Activated naive CD8-positive, alpha-beta T cell (primary cell): Measurements from ENCODE around the gene EFNB2.

Source experiments
- H3K27ac Mint-ChIP-seq: one replicate; pipeline ENCODE4 v1.8.0; 2021; ENCODE audit warnings: mixed read lengths
- H3K27me3 Mint-ChIP-seq: one replicate; pipeline ENCODE4 v1.8.0; 2021; ENCODE audit warnings: mixed read lengths
- H3K36me3 Mint-ChIP-seq: one replicate; pipeline ENCODE4 v1.8.0; 2021; ENCODE audit warnings: mixed read lengths
- H3K4me1 Mint-ChIP-seq: one replicate; pipeline ENCODE4 v1.8.0; 2021; ENCODE audit warnings: low read depth, mixed read lengths
- H3K4me3 Mint-ChIP-seq: one replicate; pipeline ENCODE4 v1.8.0; 2021; ENCODE audit warnings: mild to moderate bottlenecking, mixed read lengths
- H3K9me3 Mint-ChIP-seq: one replicate; pipeline ENCODE4 v1.8.0; 2021; ENCODE audit warnings: low read depth, mixed read lengths

The EFNB2 gene

DNA sequence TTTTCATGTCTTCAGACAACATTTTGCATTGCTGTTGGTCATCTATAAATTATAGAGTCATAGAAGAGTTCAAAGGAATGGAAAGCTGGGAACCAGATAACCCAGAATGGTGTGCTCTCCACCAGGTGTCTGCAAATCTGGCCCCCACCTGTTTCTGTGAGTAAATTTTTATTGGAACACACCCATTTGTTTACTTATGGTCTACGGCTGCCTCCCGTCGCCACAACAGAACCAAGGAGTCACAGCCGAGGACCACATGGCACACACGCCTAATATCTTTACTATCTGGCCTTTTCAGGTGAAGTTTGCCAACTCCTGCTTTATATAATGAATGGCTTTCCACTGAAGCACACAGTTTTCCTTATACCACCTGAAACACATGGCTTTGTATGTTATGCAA, 58.2 kb downstream of the EFNB2 start:
- Mint-ChIP-seq H3K4me3 (no peak overlapping the region), H3K9me3 (peaks cover 1% of the 10 kb centered on the region), H3K27me3 (peaks cover 8% of the 10 kb centered on the region), H3K4me1 (no peaks in the 10 kb centered on the region), H3K27ac (no peak overlapping the region), H3K36me3 (no peaks in the 10 kb centered on the region)

DNA sequence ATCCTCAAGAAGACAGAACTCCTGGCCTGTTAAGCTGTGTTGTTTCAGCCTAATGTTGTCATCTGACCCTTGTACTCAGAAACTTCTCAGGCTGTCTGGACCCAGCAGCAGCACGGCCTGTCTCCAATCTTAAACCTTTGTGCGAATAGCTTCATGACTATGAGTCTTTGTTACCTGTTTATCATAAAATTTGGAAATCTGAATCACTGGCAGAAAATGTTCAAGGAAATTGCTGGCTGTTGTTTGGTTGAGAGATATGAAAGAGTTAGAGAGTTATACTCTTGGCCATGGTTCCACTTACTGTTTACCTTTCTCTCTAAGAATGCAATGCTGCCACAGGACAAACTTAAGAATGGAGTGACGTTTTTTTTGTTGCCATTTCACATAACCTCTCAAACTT, 59.6 kb downstream of the EFNB2 start:
- Mint-ChIP-seq H3K27me3 (peaks cover 12% of the 10 kb centered on the region), H3K27ac (no peak overlapping the region), H3K4me1 (no peaks in the 10 kb centered on the region), H3K9me3 (no peaks in the 10 kb centered on the region), H3K36me3 (no peaks in the 10 kb centered on the region), H3K4me3 (no peak overlapping the region)

DNA sequence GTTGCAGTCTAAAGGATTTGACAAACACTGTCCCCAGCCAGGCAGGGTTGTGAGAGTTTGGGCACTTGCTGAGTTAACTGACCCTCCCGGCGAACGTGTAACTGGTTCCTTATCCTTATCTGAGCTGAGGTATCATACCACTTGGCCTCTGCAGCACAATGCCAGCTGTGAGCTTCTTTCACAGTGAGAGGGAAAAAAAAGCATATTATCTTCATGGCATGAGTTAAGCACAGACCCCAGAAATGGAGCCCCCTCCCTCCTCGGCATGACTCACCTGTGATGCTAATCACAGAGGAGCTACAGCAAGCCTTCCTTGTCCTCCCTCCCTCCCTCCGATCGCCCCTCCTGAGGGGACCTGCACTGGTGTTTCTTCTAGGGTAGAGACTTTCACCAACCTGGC, 60.5 kb downstream of the EFNB2 start:
- H3K27ac Mint-ChIP-seq, result no peak overlapping the region
- peaks cover 10% of the 10 kb centered on the region for H3K27me3 Mint-ChIP-seq
- no peaks in the 10 kb centered on the region for H3K9me3 Mint-ChIP-seq
- no peak overlapping the region for H3K4me3 Mint-ChIP-seq
- H3K36me3 Mint-ChIP-seq, result no peaks in the 10 kb centered on the region
- no peaks in the 10 kb centered on the region for H3K4me1 Mint-ChIP-seq

DNA sequence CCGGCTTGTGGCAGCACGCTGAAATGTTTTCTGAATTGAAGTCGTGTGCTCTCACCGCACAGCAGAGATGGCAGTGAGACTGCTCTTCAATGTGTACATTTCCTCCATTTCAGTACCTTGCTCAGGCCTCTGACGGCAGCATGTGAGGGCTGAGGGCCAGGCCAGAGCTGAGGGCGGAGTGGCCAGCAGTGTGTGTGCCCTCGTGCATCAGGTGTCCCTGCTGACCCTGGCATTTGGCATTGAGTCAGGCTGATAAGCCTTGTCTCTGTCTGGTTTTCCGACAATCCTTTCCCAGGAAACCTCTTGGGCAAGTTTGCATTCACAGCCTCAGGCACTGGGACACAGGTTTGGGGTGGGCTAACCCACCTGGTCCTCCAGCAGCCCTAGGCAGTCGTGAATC, 62.3 kb downstream of the EFNB2 start:
- no peaks in the 10 kb centered on the region for H3K36me3 Mint-ChIP-seq
- H3K27me3 Mint-ChIP-seq, result peaks cover 8% of the 10 kb centered on the region
- no peaks in the 10 kb centered on the region for H3K9me3 Mint-ChIP-seq
- no peaks in the 10 kb centered on the region for H3K4me1 Mint-ChIP-seq
- H3K27ac Mint-ChIP-seq, result no peak overlapping the region
- H3K4me3 Mint-ChIP-seq, result no peak overlapping the region

DNA sequence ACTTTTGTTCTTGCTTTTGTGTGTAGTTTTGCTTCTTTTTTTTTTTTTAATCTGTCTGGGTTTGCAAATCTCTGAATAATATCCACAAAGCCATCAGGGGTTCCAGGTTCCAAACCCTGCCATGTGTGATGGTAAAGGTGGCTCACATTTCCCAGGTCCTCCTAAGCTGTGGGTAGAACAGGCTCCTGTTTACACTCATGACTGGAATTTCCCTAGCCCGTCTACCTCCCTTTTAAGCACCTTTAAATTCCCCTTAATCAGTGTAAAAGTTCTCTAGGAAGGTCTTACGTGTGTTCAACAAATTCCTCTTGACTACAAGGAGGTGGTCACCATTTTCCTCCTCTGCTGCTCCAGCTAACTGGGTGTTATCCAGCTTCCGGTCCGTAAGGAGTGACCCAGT, 62.8 kb downstream of the EFNB2 start:
- no peak overlapping the region for H3K27ac Mint-ChIP-seq
- H3K36me3 Mint-ChIP-seq, result no peaks in the 10 kb centered on the region
- H3K9me3 Mint-ChIP-seq, result no peaks in the 10 kb centered on the region
- peaks cover 8% of the 10 kb centered on the region for H3K27me3 Mint-ChIP-seq
- no peak overlapping the region for H3K4me3 Mint-ChIP-seq
- H3K4me1 Mint-ChIP-seq, result no peaks in the 10 kb centered on the region

DNA sequence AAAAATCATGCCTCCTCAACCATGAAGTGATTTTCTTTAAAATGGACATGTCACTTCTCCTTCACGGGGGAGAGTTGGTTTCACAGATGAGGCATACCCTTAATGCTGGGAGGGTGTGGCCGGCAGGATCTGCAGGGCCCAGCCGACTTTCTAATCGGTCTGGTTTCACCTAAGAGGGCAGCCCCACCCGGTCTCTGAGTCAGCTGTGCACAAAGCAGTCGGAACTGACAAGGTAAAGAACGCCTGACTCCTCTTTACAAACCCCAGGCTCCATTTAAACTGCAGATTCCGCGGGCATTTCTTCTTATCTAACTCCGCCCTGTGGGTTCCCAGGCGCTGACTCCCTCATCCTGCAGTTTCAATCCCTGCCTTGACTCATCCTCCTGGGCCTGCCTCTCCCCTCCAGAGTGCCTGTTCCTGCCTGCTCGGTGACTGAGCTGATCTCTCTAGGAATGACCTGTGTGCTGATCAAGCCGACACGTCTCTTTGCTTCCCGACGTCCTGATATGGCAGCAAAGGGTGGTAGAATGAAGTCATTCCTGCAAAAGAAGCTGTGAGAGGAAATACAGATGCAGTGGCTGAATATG, 63.4 kb downstream of the EFNB2 start:
- Mint-ChIP-seq H3K27ac (no peak overlapping the region), H3K27me3 (peaks cover 7% of the 10 kb centered on the region), H3K4me3 (no peak overlapping the region), H3K9me3 (no peaks in the 10 kb centered on the region), H3K36me3 (no peaks in the 10 kb centered on the region), H3K4me1 (no peaks in the 10 kb centered on the region)

DNA sequence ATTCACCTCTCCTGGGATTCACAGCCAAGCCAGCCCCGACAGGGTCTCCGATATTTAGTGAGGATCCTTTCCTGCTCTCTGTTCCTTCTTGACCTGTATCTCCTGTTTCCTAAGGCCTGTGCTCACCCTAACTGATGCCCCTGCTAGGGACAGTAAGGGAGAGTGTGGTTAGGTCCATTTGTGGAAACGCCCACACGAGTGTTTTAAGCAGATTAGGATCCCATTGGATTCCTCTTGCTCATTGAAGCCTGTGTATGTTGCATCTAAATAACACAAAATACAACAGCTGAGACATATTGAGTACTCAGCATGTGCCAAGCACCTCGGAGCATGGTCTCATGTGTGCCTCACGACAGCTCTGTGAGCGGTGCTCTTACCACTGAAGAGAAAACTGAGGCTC, 64.9 kb downstream of the EFNB2 start:
- Mint-ChIP-seq H3K36me3 (no peaks in the 10 kb centered on the region), H3K9me3 (no peaks in the 10 kb centered on the region), H3K27me3 (peaks cover 9% of the 10 kb centered on the region), H3K27ac (no peak overlapping the region), H3K4me1 (no peaks in the 10 kb centered on the region), H3K4me3 (no peak overlapping the region)

DNA sequence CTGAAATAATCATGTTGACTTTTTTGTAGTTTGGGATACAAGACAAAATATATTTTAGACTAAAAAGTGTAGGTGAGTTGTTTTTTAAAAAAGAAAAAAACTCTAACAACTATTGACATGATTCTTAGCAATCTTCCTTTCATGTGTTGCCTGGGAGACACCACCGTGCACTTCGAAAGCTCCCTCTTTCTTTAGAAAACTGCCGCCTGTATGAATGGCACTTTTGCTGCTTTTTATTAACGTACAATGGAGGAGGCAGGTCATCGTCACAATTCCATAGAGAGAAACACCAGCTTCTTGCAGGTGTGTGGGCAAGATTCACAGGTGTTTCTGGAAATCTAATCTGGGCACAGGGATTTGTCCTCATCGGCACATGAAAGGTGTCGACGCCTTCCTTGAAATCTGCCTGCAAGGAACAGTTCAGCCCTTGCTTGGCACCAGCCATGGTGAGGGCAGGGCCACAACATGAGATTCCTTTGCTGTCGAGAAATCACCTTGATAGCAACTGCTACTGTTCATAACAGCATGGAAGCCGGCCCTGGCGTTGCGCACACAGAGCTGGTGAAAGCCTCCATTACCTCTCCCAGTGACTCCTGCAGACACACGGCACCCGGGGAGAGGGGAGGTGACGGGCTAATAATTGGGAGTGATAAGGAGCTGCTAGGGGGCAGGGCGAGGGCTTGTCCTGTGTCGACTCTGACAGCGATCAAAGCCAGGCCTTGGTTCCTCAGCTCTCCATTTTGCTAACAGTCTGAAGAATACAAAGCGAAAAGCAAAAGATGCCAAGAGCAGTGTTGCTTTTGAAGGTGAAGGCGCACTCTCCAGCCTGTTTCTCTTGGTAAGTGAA, 66.5 kb downstream of the EFNB2 start:
- Mint-ChIP-seq H3K27ac (no peak overlapping the region), H3K9me3 (no peaks in the 10 kb centered on the region), H3K4me3 (no peak overlapping the region), H3K36me3 (no peaks in the 10 kb centered on the region), H3K4me1 (no peaks in the 10 kb centered on the region), H3K27me3 (peaks cover 9% of the 10 kb centered on the region)

DNA sequence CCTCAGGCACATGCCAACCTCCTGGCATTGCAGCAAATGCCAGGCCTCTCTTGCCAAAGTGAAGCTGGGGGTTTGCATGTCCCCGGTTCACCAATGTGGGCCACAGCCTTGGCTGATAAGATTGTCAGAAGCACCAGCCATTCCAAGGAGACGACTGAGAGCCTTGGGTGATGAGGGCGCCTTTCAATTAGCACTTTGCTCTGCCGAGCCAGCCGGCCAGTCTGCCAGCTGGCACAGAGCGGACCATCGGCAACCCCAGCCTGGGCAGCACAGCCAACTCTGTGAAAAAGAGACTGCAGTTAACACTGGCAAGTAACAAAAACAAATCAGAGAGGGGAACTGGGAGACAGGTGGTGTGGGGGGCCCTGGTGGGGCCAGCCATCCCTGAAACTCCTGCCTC, 67.3 kb downstream of the EFNB2 start:
- peaks cover 9% of the 10 kb centered on the region for H3K27me3 Mint-ChIP-seq
- no peaks in the 10 kb centered on the region for H3K4me1 Mint-ChIP-seq
- H3K9me3 Mint-ChIP-seq, result no peaks in the 10 kb centered on the region
- H3K27ac Mint-ChIP-seq, result no peak overlapping the region
- no peaks in the 10 kb centered on the region for H3K36me3 Mint-ChIP-seq
- no peak overlapping the region for H3K4me3 Mint-ChIP-seq

DNA sequence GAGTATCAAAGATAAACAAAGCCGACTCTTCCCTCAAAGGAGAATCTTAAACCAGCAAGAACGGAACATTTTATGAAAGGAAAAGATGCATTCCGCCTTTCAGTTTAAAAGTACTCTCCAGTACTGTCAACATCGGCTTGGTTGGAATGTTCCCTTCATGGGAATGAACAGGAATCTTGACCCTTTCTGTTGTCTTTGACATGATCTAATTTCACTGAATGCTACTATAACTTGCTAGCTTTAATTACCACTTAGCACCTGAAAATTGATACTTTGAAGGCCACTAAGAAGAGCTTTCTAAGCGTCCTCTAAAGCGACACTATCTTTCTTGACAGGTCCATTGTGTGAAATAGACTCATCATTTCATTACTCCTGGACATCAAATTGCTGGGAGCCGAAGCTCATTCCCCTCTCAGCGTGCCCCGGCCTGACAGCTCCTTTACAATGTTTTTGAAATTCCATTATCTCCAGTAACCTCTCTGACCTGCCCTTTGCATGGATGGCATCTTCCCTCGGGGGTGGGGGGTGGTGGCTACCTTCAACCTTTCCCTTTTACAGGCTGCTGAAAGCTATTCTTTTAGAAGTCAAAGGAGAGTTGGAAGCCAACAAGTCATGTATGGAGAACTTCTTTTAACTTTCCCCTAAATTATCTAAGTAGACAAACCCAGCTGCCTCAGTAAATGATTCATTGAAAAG, 67.9 kb downstream of the EFNB2 start:
- Mint-ChIP-seq H3K9me3 (no peaks in the 10 kb centered on the region), H3K4me3 (no peak overlapping the region), H3K4me1 (no peaks in the 10 kb centered on the region), H3K27ac (no peak overlapping the region), H3K27me3 (peaks cover 9% of the 10 kb centered on the region), H3K36me3 (no peaks in the 10 kb centered on the region)

DNA sequence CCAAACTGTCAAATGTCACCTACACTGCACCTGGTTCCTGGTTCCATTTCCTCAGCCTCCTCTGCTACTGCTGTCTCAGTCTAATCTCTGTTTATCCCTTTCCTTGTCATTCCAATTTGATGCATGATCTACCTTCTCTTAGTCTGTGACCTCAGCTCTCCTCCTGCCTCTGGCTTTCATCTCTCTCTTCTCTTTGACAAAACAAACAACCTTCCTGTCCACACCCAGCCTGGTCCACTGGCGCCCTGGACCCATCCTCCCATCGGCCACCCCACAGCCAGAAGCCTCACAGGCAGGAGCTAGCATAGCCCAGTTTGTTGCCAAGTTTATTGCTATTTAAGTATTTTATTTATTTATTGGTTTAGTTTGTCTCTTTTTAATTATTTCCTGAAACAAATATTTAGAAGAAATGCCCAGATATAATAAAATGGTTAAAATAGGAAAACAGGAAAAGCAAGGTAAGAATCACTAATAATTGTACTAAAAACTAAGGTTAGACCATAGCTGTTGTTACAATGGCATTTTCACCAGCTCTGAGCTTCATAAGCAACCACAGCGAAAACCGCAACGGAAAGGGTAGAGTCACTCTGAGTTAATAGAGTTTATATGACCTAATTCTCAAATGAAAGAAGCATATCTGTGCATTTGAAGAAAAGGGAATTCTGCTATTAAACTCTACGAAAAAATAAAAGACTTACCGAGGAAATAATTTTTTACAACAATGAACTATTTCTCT, 68.6 kb downstream of the EFNB2 start:
- Mint-ChIP-seq H3K4me3 (no peak overlapping the region), H3K4me1 (no peaks in the 10 kb centered on the region), H3K9me3 (no peaks in the 10 kb centered on the region), H3K36me3 (no peaks in the 10 kb centered on the region), H3K27ac (no peak overlapping the region), H3K27me3 (peaks cover 8% of the 10 kb centered on the region)

DNA sequence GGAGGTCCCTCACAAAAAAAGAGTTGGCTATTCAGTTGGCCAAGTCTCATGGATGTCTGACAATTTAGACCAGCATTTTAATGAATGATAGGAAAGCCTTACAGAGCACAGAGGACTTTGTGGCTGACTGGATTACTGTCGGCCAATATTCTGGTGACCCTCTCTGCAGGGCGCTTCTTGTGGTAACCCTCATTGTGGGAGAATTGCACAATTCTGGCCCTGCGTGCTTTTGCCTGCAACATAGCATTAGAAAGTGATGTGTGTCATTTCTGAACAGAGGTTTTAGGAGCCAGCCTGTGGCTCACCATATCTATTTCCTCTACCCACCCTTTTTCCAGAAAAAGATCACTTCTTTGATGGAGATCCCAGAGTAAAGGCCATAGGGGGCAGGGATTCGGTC, 71.4 kb downstream of the EFNB2 start:
- H3K27me3 Mint-ChIP-seq, result peaks cover 6% of the 10 kb centered on the region
- no peaks in the 10 kb centered on the region for H3K36me3 Mint-ChIP-seq
- H3K4me3 Mint-ChIP-seq, result no peak overlapping the region
- H3K4me1 Mint-ChIP-seq, result no peaks in the 10 kb centered on the region
- no peak overlapping the region for H3K27ac Mint-ChIP-seq
- no peaks in the 10 kb centered on the region for H3K9me3 Mint-ChIP-seq

DNA sequence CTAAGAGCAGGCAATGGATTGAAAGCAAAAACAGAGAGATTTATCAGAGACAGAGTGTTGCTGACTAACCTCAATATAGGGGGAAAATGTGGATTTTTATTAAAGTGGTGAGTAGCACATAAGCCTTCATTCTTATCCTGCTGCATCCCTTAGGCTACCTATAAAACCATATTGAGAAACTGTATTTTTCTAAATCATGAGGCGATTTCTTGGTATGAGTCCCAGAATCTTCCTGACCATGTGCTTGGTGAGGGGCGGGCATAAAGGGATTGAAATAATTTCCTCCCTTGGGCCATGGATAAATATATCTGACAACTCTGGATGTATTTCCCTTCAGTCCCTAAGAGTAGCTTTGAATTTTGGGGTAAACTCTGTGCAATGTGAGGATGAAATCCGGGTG, 72.8 kb downstream of the EFNB2 start:
- peaks cover 13% of the 10 kb centered on the region for H3K27me3 Mint-ChIP-seq
- H3K9me3 Mint-ChIP-seq, result no peaks in the 10 kb centered on the region
- no peak overlapping the region for H3K4me3 Mint-ChIP-seq
- H3K36me3 Mint-ChIP-seq, result no peaks in the 10 kb centered on the region
- no peak overlapping the region for H3K27ac Mint-ChIP-seq
- H3K4me1 Mint-ChIP-seq, result no peaks in the 10 kb centered on the region

DNA sequence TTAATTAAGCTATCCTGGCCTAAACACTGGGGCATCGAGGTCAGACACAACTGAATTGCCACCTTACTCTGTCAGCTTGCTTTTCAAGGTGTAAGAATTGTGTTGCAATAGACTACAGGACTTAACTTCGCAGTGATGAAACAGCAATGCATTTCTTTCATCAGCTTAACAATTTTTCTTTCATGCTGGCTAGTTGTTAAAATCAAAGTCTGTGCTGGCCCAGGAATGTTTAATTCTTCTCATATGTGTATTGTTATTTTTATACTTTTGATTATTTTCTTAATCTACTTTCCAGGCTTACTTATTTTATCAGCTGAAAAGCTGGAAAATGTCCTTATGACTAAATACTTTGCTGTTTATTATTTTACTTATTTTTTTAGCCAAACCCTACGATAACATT, 79.7 kb downstream of the EFNB2 start:
- Mint-ChIP-seq H3K4me3 (no peak overlapping the region), H3K27ac (no peak overlapping the region), H3K27me3 (peaks cover 17% of the 10 kb centered on the region), H3K4me1 (no peaks in the 10 kb centered on the region), H3K36me3 (no peaks in the 10 kb centered on the region), H3K9me3 (no peaks in the 10 kb centered on the region)

DNA sequence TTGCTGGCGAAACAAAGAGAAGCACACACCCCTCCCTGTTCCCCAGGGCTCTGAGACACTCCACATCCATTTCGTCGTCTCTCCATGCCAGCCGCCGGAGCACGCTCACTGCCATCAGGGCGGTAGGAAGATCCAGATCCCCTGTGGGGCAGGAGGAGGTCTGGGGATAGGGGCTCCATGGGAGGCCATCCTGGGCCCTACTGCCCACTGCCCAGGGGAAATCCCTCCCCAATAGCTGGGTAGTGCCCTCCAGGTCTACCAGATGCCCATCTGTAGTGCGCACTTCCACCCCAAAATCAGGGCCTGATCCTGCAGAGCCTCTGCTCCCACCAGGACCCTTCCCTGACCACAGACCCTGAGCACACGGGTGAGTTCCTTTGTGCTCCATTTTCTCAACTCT, 80.3 kb downstream of the EFNB2 start:
- H3K27ac Mint-ChIP-seq, result no peak overlapping the region
- no peaks in the 10 kb centered on the region for H3K36me3 Mint-ChIP-seq
- H3K4me1 Mint-ChIP-seq, result no peaks in the 10 kb centered on the region
- no peaks in the 10 kb centered on the region for H3K9me3 Mint-ChIP-seq
- H3K27me3 Mint-ChIP-seq, result peaks cover 17% of the 10 kb centered on the region
- no peak overlapping the region for H3K4me3 Mint-ChIP-seq
